Erythroblast (primary cell): Measurements from ENCODE around the gene CDK11B.

Source experiments
- GATA1 ChIP-seq: IDR thresholded peaks from 2 replicates; pipeline ENCODE4 v1.6.1; 2011; ENCODE audit warnings: low read depth, mild to moderate bottlenecking, control low read depth, low read length, moderate library complexity
- POLR2A ChIP-seq: IDR thresholded peaks from 2 replicates; pipeline ENCODE4 v1.6.1; 2011; ENCODE audit warnings: mild to moderate bottlenecking, low read length

- TF ChIP-seq POLR2A (no peak), GATA1 (no peak)
Measured at GRCh38 chr1:1684031-1684681, 25.4 kb upstream of the CDK11B start.
